Omental fat pad (tissue), 4 donors: ENCODE data around the gene ZDHHC7. TPM values are rescaled to one million over a fixed set of nuclear protein-coding genes. Genes with fewer than 3 reads are reported as not detected.
A peak's percentile ranks its signal among the peaks of the same experiment; 100 is the strongest.

ENCODE experiments used
- ATAC-seq: fragments of 150-250 bp; one replicate; pipeline ENCODE4 v1.9.1; 2016; ENCODE audit warnings: mild to moderate bottlenecking, moderate library complexity; ENCODE audit not compliant: low FRiP score
- DNase-seq: peaks from one replicate; pipeline ENCODE4 v3.0.0-alpha.2; 2019; ENCODE audit warnings: low spot score
- CTCF ChIP-seq, 3 donors: fragments of 450-650 bp; IDR thresholded peaks; one replicate each; pipeline ENCODE4 v1.5.1; 2016 to 2017; ENCODE audit warnings: antibody characterized with exemption in 3 of 3, mild to moderate bottlenecking in 3 of 3, moderate library complexity in 2 of 3
- total RNA-seq, 4 donors: library from RNA; depleted of rRNA; stranded (reverse); fragments of >200 nt; gene quantifications; one replicate each; pipeline ENCODE4 v1.1.0, GENCODE V29; 2016

Gene ZDHHC7
- total RNA-seq, 4 donors from 2014 or later = 41.3 to 72.2 (median 51.3) TPM

- DNase-seq (no peak), ATAC-seq (no peak)
- TF ChIP-seq CTCF (IDR thresholded peaks at IDR 0.05) = no peak
These were observed 77.3 kb downstream of the ZDHHC7 start for GRCh38 chr16:84933774-84934631.

DNA sequence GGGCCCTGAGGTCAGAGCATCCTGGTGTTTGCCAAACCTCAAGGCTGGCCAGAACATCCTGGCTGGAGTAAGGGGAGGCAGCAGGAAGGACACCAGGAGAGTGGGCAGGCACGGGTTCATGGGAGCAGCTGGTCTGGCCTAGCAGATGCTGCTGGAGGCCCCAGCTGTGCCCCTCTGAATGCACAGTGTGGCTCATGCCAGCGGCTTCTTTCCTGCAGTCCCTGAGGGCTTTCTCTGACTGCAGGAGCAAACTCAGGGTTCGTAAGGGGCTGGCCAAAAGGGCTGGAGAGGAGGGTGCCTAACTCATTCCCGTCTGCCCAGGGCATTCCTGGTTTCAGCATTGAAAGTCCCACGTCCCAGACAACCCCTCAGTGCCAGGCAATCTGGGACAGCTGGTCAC lies 78.7 kb downstream of the ZDHHC7 start:
- ATAC-seq (no peak), DNase-seq (no peak)
- TF ChIP-seq CTCF (IDR thresholded peaks at IDR 0.05) = no peak

DNA sequence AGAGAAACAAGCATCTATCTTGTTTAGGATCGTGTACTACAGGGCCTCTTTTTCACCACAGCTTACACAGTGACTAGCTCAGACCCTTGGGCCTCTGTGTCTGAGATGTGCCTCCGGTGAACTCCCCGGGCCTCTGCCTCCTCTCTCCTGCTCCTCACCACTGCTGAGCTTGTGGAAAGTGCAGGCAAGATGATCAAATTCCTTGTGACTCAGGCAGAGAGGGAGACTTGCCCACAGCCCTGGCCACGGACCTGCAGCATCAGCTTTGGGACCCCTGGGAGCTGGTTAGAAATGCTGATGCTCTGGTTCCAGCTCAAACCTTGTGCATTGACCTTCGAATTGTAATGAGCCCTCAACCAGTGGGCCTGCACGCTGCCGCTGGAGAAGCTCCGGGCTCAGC lies 79.8 kb downstream of the ZDHHC7 start:
- ATAC-seq = no peak
- no peak for DNase-seq
- TF ChIP-seq CTCF (IDR thresholded peaks at IDR 0.05) = no peak

- ATAC-seq = no peak
- TF ChIP-seq CTCF (IDR thresholded peaks at IDR 0.05) = no peak
- DNase-seq = no peak
These were observed 80.2 kb downstream of the ZDHHC7 start for GRCh38 chr16:84931107-84931494.

- DNase-seq (peak; percentile 71), ATAC-seq (peak; percentile 67)
- no peak for TF ChIP-seq CTCF (IDR thresholded peaks at IDR 0.05)
These were observed 80.8 kb downstream of the ZDHHC7 start for GRCh38 chr16:84930298-84931106.

- ATAC-seq (peak; percentile 31), DNase-seq (no peak)
- no peak for TF ChIP-seq CTCF (IDR thresholded peaks at IDR 0.05)
These were observed 81.7 kb downstream of the ZDHHC7 start for GRCh38 chr16:84929421-84930297.
